ENCODE results near the gene ZNF180.

DNA sequence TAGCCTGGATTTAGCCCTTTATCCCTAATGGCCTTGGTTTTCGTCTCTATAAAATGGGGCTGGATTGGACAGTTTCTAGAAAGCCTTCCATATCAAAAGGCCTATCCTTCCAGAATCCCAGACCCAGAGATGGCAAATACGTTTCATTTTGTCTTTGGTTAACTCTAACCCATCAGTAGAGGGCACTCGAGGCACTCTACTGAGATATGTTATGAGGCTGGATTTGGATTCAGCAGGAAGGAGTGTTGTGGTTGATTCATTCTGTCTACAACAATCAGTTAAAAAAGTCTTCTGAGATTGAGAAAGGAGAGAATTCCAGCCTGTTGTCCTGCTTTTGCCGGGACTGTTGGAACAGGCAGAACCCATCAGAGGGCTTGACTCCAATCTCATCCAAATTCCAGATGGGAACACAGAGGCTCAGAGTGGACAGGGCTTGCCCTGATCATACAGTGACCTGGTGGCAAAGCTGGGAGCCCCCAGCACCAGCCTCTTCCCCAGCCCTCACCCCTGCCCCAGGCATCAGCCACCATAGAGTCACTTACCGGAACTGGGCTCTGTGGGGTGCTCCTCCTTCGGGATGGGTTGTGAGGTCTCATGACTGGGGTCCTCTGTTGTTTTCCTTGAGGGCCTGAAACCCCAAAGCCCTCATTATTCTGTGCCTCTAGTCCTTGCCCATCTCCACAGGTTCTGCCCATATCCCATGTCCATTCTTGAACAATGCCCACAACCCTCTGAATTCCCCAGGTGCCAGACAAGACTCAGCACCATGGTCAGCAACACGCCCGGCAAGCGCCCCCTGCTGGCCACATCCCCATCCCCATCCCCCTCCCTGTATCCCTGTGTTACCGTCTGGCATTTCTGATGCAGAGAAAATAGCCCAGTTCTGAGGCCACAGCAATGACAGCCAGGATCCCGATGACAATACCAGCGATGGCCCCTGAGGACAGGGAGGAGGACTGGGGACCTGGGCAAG, 12.3 kb upstream of the ZNF180 start:
- TF ChIP-seq, protein P1, sequence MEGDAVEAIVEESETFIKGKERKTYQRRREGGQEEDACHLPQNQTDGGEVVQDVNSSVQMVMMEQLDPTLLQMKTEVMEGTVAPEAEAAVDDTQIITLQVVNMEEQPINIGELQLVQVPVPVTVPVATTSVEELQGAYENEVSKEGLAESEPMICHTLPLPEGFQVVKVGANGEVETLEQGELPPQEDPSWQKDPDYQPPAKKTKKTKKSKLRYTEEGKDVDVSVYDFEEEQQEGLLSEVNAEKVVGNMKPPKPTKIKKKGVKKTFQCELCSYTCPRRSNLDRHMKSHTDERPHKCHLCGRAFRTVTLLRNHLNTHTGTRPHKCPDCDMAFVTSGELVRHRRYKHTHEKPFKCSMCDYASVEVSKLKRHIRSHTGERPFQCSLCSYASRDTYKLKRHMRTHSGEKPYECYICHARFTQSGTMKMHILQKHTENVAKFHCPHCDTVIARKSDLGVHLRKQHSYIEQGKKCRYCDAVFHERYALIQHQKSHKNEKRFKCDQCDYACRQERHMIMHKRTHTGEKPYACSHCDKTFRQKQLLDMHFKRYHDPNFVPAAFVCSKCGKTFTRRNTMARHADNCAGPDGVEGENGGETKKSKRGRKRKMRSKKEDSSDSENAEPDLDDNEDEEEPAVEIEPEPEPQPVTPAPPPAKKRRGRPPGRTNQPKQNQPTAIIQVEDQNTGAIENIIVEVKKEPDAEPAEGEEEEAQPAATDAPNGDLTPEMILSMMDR (IDR thresholded peaks at IDR 0.05), result peak in 1 of 5 experiments; percentile 23
- no peak for TF ChIP-seq POLR2A (IDR thresholded peaks at IDR 0.05)
- TF ChIP-seq POLR2AphosphoS5 (IDR thresholded peaks at IDR 0.05), result no peak
- no peak for TF ChIP-seq EP300 (IDR thresholded peaks at IDR 0.05; ENCODE audit: low read depth)

Data from transverse colon (tissue), 4 donors.